Caco-2 (cell line): ENCODE measurements around the gene NDUFA1. TPM values are rescaled to one million over a fixed set of nuclear protein-coding genes. Genes with fewer than 3 reads are reported as not detected.

Source experiments
- BruUV-seq: library from RNA; stranded (reverse); fragments of 400-500 nt; replicated peaks from 2 replicates; lab custom pipeline; 2021; lab: Mats Ljungman, UMichigan
- CTCF ChIA-PET: fragments of 300-600 bp; sonication (Branson Sonifier 250); formaldehyde crosslinking; loops from one replicate; lab custom pipeline; 2022; ENCODE audit warnings: antibody characterized with exemption; lab: Charles Lee
- POLR2A ChIA-PET: fragments of 300-600 bp; sonication (Branson Sonifier 250); formaldehyde crosslinking; loops from one replicate; lab custom pipeline; 2022; ENCODE audit warnings: antibody characterized with exemption; lab: Charles Lee
- DNase-seq, 2 experiments: peaks; one replicate each; pipeline versions ENCODE4 v3.0.0 to v3.0.0-alpha.2; 2020 to 2022
- H3K27me3 ChIP-seq: replicated peaks from 2 replicates; pipeline ENCODE4 v1.6.0; 2011; ENCODE audit warnings: low read length; ENCODE audit not compliant: control insufficient read depth, insufficient read depth
- H3K36me3 ChIP-seq: 2 replicates; pipeline ENCODE4 v1.5.1; 2011; ENCODE audit warnings: low read length; ENCODE audit not compliant: control insufficient read depth, insufficient read depth
- H3K4me1 ChIP-seq: fragments of 250-450 bp; sonication (Bioruptor Pico); 2 replicates; pipeline ENCODE4 v1.5.1; 2020; ENCODE audit warnings: mild to moderate bottlenecking
- H3K4me3 ChIP-seq: 2 replicates; pipeline ENCODE4 v1.5.1; 2011; ENCODE audit warnings: low read depth, mild to moderate bottlenecking, control low read depth, low read length
- H3K9me3 ChIP-seq: fragments of 250-450 bp; sonication (Bioruptor Pico); 2 replicates; pipeline ENCODE4 v1.5.1; 2020; ENCODE audit warnings: mild to moderate bottlenecking, moderate library complexity
- H3K27ac Mint-ChIP-seq: one replicate; pipeline ENCODE4 v1.8.0; 2022; ENCODE audit warnings: mixed read lengths; ENCODE audit not compliant: unreplicated experiment
- H3K27me3 Mint-ChIP-seq: one replicate; pipeline ENCODE4 v1.8.0; 2022; ENCODE audit warnings: mixed read lengths; ENCODE audit not compliant: insufficient read depth, unreplicated experiment
- H3K36me3 Mint-ChIP-seq: one replicate; pipeline ENCODE4 v1.8.0; 2022; ENCODE audit warnings: mild to moderate bottlenecking, mixed read lengths; ENCODE audit not compliant: insufficient read depth, unreplicated experiment
- H3K4me1 Mint-ChIP-seq: one replicate; pipeline ENCODE4 v1.8.0; 2022; ENCODE audit warnings: low read depth, mixed read lengths; ENCODE audit not compliant: unreplicated experiment
- H3K4me3 Mint-ChIP-seq: one replicate; pipeline ENCODE4 v1.8.0; 2022; ENCODE audit warnings: mild to moderate bottlenecking, moderate library complexity, mixed read lengths; ENCODE audit not compliant: unreplicated experiment
- H3K9me3 Mint-ChIP-seq: one replicate; pipeline ENCODE4 v1.8.0; 2022; ENCODE audit warnings: mixed read lengths; ENCODE audit not compliant: unreplicated experiment
- CTCF ChIP-seq, 2 experiments: fragments of 200-600 bp in 1 of 2; IDR thresholded peaks; 1 replicate in 1 of 2; 2 replicates in 1 of 2; pipeline versions ENCODE4 v1.5.1 to v1.8.0; 2011 to 2022; ENCODE audit warnings: antibody characterized with exemption in 1 of 2, control low read depth in 1 of 2, inconsistent platforms in 1 of 2, low read depth in 1 of 2, low read length in 1 of 2, mild to moderate bottlenecking in 1 of 2, moderate library complexity in 1 of 2; ENCODE audit not compliant: insufficient read depth in 1 of 2, severe bottlenecking in 1 of 2, unreplicated experiment in 1 of 2
- intact Hi-C: fragments of 100-400 bp; cut with micrococcal nuclease; formaldehyde crosslinking; loops from one replicate; pipeline ENCODE4 v1.10.0; 2022; ENCODE audit not compliant: unreplicated experiment
- total RNA-seq: library from RNA; stranded (reverse); gene quantifications from 2 replicates; pipeline ENCODE4 v1.2.3, GENCODE V29; 2022

NDUFA1 gene
- total RNA-seq, 1 experiment from 2014 or later: 82.6 TPM

GRCh38 chrX:119828446-119828845 is 43.2 kb upstream of the NDUFA1 start:
- CTCF ChIA-PET: no interaction called here
- Mint-ChIP-seq H3K4me1 (no peaks in the 10 kb centered on the region), H3K36me3 (peaks cover 16% of the 10 kb centered on the region), H3K4me3 (no peak overlapping the region), H3K9me3 (no peaks in the 10 kb centered on the region), H3K27ac (no peak overlapping the region), H3K27me3 (no peaks in the 10 kb centered on the region)
- no peaks in the 10 kb centered on the region for H3K36me3 ChIP-seq
- H3K27me3 ChIP-seq: no peaks in the 10 kb centered on the region
- no peak for DNase-seq
- H3K4me1 ChIP-seq: no peaks in the 10 kb centered on the region
- TF ChIP-seq CTCF (IDR thresholded peaks at IDR 0.05; ENCODE audit: insufficient read depth in 1 of 2, low read depth in 1 of 2, low read length in 1 of 2, severe bottlenecking in 1 of 2, unreplicated experiment in 1 of 2): no peak
- intact Hi-C loops: no loop called here
- no TSS peak for BruUV-seq
- H3K9me3 ChIP-seq: no peaks in the 10 kb centered on the region
- H3K4me3 ChIP-seq: no peak overlapping the region
- POLR2A ChIA-PET: interaction anchor here (0.6 to 0.7 kb wide), 2 partner anchors 23 to 25 kb away, joined by 3 to 6 read pairs; no protein-coding TSS in a partner anchor

GRCh38 chrX:119833905-119834304 is 37.7 kb upstream of the NDUFA1 start:
- Mint-ChIP-seq H3K36me3 (peaks cover 48% of the 10 kb centered on the region), H3K9me3 (no peaks in the 10 kb centered on the region), H3K4me1 (no peaks in the 10 kb centered on the region), H3K27ac (no peak overlapping the region), H3K4me3 (no peak overlapping the region), H3K27me3 (no peaks in the 10 kb centered on the region)
- CTCF ChIA-PET: no interaction called here
- no peak for DNase-seq
- H3K36me3 ChIP-seq: no peaks in the 10 kb centered on the region; the same call in 1 of the 2 replicates
- intact Hi-C loops: no loop called here
- no TSS peak for BruUV-seq
- no peaks in the 10 kb centered on the region for H3K4me1 ChIP-seq
- no peaks in the 10 kb centered on the region for H3K27me3 ChIP-seq
- no peak overlapping the region for H3K4me3 ChIP-seq
- TF ChIP-seq CTCF (IDR thresholded peaks at IDR 0.05; ENCODE audit: insufficient read depth in 1 of 2, low read depth in 1 of 2, low read length in 1 of 2, severe bottlenecking in 1 of 2, unreplicated experiment in 1 of 2): no peak
- POLR2A ChIA-PET: no interaction called here
- H3K9me3 ChIP-seq: no peaks in the 10 kb centered on the region

- BruUV-seq: no TSS peak
- Histone ChIP-seq H3K4me3 (peak within 1 kb of the TSS; percentile 75), H3K9me3 (no peaks in the 10 kb centered on the region), H3K4me1 (no peaks in the 10 kb centered on the region), H3K27me3 (no peaks in the 10 kb centered on the region), H3K36me3 (no peaks in the 10 kb centered on the region)
- Mint-ChIP-seq H3K4me1 (no peaks in the 10 kb centered on the region), H3K27me3 (no peaks in the 10 kb centered on the region), H3K9me3 (no peaks in the 10 kb centered on the region), H3K4me3 (peak within 1 kb of the TSS; percentile 91), H3K27ac (peak within 1 kb of the TSS; percentile 97), H3K36me3 (peaks cover 29% of the 10 kb centered on the region)
- POLR2A ChIA-PET: interaction anchor here (0.5 to 2.2 kb wide), 11 partner anchors 9 to 398 kb away, joined by 3 to 31 read pairs (median 4); partner anchors contain the start of genes NDUFA1, RNF113A, RPL39 and SOWAHD
- DNase-seq: peak; percentile 94 to 98
- intact Hi-C loops: loop anchor here (1.0 kb wide), 2 partner anchors 18 to 61 kb away; partner anchors contain the start of gene RPL39
- no peak for TF ChIP-seq CTCF (IDR thresholded peaks at IDR 0.05; ENCODE audit: insufficient read depth in 1 of 2, low read depth in 1 of 2, low read length in 1 of 2, severe bottlenecking in 1 of 2, unreplicated experiment in 1 of 2)
- CTCF ChIA-PET: interaction anchor here (0.6 to 1.3 kb wide), 4 partner anchors 17 to 252 kb away, joined by 3 to 8 read pairs (median 4); partner anchors contain the start of gene RPL39
These were observed 19.0 kb upstream of the NDUFA1 start, which contains the start of gene UPF3B for GRCh38 chrX:119852382-119853353. UPF3B (minus strand) TSS chrX:119852963; CDS start chrX:119852928, 35 bp downstream.
